Suprapubic skin (tissue), 4 donors: ENCODE measurements around the gene SEMA6B. TPM values are rescaled to one million over a fixed set of nuclear protein-coding genes. Genes with fewer than 3 reads are reported as not detected.

Experiments
- DNase-seq, 2 donors: peaks; one replicate each; pipeline ENCODE4 v3.0.0-alpha.2; 2019; ENCODE audit warnings: low spot score in 2 of 2
- H3K27ac ChIP-seq: fragments of 200-600 bp; sonication (generic); one replicate; pipeline ENCODE4 v1.5.1; 2019
- H3K27me3 ChIP-seq: fragments of 200-600 bp; sonication (generic); one replicate; pipeline ENCODE4 v1.5.1; 2019
- H3K36me3 ChIP-seq: fragments of 200-600 bp; sonication (generic); one replicate; pipeline ENCODE4 v1.5.1; 2019
- H3K4me1 ChIP-seq: fragments of 200-600 bp; sonication (generic); one replicate; pipeline ENCODE4 v1.5.1; 2019
- H3K4me3 ChIP-seq: fragments of 200-600 bp; sonication (generic); one replicate; pipeline ENCODE4 v1.5.1; 2019; ENCODE audit warnings: mild to moderate bottlenecking
- H3K9me3 ChIP-seq: fragments of 200-600 bp; sonication (generic); one replicate; pipeline ENCODE4 v1.5.1; 2019
- EP300 ChIP-seq: sonication (generic); formaldehyde crosslinking; IDR thresholded peaks from one replicate; pipeline ENCODE4 v1.6.1; 2017; ENCODE audit warnings: antibody characterized with exemption
- POLR2A ChIP-seq, 2 donors: fragments of 450-650 bp; IDR thresholded peaks; one replicate each; pipeline ENCODE4 v1.6.1; 2017; ENCODE audit warnings: antibody characterized with exemption in 2 of 2, mild to moderate bottlenecking in 2 of 2, moderate library complexity in 2 of 2
- POLR2AphosphoS5 ChIP-seq, 3 donors: sonication (generic); formaldehyde crosslinking; IDR thresholded peaks; one replicate each; pipeline ENCODE4 v1.6.1; 2017; ENCODE audit warnings: antibody characterized with exemption in 3 of 3
- WGBS: methylation state at CpG from one replicate; pipeline ENCODE4 v1.1.5; 2018; 5-methylcytosine and 5-hydroxymethylcytosine counted together
- total RNA-seq, 4 donors: library from RNA; depleted of rRNA; stranded (reverse); fragments of >200 nt; gene quantifications; one replicate each; pipeline ENCODE4 v1.1.0, GENCODE V29; 2016
- TF ChIP-seq, protein P1 (sequence below), 2 donors: fragments of 200-600 bp in 1 of 2; fragments of 450-650 bp in 1 of 2; sonication (generic) in 1 of 2; IDR thresholded peaks; one replicate each; pipeline ENCODE4 v1.5.1; 2016 to 2019; ENCODE audit warnings: antibody characterized with exemption in 2 of 2, mild to moderate bottlenecking in 1 of 2, moderate library complexity in 1 of 2

Gene SEMA6B
- total RNA-seq, 4 donors from 2014 or later, result 1.5 to 5.4 (median 3.3) TPM

DNA sequence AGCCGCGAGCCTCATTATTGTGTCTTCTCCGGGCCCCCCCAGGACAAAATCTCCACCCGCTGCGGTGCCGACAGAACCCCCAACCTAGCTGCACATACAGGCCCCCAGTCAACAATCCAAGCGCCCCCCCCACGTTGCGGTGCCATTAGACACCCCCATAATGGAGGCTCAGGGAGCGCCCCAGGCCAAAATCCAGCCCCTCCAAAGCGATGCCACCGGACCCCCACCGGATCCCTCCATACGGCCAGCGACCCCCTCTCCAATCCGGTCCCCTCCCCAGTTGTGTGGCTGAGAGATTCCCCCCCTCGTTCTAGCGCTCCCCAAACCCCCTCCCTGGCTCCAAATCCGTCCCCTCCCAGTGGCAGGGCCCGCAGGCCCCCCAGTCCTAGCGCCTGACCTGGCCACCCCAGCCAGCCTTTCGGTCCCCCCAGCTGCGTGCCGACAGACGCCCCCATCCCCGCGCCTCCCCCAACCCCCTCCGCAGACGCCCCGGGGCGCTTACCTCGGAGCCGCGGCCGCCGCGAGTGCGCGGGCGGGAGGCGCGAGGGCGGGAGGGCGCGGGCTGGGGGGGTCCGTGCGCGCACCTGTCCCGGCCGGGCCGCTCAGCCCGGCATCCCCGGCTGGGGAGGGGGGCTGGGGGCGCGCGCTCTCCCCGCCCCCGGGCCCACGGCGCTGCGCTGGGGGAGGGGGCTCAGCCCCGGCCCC, 21.6 kb upstream of the SEMA6B start:
- Histone ChIP-seq H3K27ac (no peak overlapping the region), H3K27me3 (peaks cover 71% of the 10 kb centered on the region), H3K4me1 (peaks cover 24% of the 10 kb centered on the region), H3K9me3 (no peaks in the 10 kb centered on the region), H3K36me3 (no peaks in the 10 kb centered on the region), H3K4me3 (peak overlapping the region; percentile 42)
- no peak for TF ChIP-seq EP300
- no peak for TF ChIP-seq POLR2A (IDR thresholded peaks at IDR 0.05)
- TF ChIP-seq, protein P1, sequence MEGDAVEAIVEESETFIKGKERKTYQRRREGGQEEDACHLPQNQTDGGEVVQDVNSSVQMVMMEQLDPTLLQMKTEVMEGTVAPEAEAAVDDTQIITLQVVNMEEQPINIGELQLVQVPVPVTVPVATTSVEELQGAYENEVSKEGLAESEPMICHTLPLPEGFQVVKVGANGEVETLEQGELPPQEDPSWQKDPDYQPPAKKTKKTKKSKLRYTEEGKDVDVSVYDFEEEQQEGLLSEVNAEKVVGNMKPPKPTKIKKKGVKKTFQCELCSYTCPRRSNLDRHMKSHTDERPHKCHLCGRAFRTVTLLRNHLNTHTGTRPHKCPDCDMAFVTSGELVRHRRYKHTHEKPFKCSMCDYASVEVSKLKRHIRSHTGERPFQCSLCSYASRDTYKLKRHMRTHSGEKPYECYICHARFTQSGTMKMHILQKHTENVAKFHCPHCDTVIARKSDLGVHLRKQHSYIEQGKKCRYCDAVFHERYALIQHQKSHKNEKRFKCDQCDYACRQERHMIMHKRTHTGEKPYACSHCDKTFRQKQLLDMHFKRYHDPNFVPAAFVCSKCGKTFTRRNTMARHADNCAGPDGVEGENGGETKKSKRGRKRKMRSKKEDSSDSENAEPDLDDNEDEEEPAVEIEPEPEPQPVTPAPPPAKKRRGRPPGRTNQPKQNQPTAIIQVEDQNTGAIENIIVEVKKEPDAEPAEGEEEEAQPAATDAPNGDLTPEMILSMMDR (IDR thresholded peaks at IDR 0.05), result no peak
- TF ChIP-seq POLR2AphosphoS5 (IDR thresholded peaks at IDR 0.05), result no peak
- DNase-seq, result no peak
- WGBS, result 0% methylated on average over 12 of the region's 62 CpGs

DNA sequence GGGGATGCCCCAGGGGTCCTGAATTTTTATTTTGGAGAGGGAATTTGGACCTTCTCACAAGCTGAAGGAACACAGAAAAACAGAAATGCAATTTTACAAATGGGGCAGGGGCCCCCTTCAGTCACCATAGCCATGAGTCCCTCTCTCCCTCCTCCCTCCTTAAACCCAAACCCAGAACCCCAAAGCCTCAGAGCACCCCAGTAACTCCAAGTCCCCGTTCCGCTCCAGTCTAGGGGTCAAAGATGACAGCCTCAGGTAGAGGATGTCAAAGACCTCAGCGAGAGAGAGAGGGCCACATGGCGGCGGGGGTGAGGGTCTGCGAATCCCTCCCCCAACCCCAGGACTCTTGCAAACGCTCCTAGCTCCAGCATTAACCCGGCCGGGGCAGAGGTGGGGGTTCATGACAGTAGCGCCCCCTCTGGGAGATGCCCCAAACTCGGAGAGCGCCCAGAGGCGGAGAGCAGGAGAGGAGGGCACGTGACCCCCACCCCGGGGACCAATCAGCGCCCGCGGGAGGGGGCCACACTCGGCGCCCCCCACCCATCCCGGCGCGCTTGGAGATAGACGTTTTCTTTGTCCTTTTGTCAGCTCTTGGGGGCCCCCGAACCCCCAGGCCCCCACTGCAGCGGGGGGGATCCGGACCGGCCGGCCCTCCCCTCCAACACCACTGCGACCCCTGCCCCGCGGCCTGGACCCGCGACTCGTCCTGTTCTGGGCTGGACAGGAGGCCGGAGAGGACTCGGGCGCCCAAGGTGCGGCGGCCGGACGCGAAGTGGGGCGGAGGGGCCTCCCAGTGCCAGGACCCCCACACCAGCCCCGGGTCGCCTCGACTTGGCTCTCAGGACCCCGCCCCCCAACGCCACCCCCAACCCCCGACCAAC, 20.8 kb upstream of the SEMA6B start:
- WGBS, result 29% methylated on average over 7 of the region's 50 CpGs
- H3K27ac ChIP-seq, result no peak overlapping the region

DNA sequence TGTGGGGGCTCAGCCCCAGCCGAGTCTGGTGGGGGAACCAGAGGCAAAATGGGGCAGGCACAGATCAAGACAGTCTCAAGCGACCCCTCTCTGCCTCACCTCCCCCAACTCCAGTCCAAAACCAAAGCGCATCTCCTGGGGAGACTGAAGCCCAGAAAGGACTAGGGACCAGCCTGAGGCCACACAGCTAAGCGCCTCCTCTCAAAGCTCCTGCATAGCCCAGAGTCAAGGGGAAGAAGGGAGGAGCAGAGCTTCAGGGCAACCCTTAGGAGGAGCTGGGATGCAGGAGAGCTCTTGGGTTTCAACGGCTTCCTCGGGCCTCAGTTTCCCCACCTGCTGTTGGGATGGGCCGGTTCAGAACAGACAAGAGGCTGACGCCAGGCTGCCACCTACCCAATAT, 19.9 kb upstream of the SEMA6B start:
- WGBS, result 62% methylated on average over 8 of the region's 8 CpGs

More for the DNA sequence above, 20.8 kb upstream of the SEMA6B start:
- H3K4me3 ChIP-seq, result peak overlapping the region; percentile 42
- no peak for DNase-seq
- TF ChIP-seq EP300 (no peak), POLR2AphosphoS5 (IDR thresholded peaks at IDR 0.05) (no peak), POLR2A (IDR thresholded peaks at IDR 0.05) (no peak)
- TF ChIP-seq, protein P1 (IDR thresholded peaks at IDR 0.05), result no peak
- no peaks in the 10 kb centered on the region for H3K36me3 ChIP-seq
- H3K9me3 ChIP-seq, result no peaks in the 10 kb centered on the region
- peaks cover 76% of the 10 kb centered on the region for H3K27me3 ChIP-seq
- H3K4me1 ChIP-seq, result peaks cover 27% of the 10 kb centered on the region

DNA sequence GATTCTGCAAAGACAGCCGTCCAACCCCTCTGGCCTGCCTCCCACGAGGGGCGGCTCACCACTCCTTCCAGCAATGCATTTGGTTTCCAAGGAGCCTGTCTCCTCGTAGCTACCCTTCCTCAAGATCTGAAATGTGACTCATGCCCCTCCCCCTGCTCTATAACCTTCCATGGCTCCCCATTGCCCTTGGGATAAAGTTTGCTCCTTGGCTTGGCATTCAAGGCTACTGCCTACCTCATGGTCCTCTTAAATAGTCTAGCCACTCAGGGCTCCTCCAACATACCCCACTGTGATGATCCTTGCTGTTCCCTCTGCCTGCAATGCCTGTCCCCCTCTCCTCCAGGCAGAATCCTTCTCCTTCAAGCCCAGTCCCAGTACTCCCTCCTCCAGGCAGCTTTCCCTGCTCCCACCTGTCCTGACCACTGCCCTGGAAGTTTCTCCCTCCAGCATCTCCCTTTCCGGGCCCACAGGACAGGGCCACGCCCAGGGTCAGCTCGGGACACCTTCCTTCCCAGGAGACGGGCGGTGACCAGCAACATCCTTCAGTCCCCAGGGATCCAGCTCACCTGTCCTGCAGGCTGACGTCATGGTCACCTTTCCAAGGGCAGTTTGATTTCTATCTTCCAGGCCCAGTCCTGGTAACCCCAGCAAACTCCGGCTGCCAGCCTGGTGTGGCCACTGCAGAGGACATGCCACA, 19.2 kb upstream of the SEMA6B start:
- Histone ChIP-seq H3K9me3 (no peaks in the 10 kb centered on the region), H3K36me3 (no peaks in the 10 kb centered on the region), H3K27me3 (peaks cover 75% of the 10 kb centered on the region), H3K4me3 (no peak overlapping the region), H3K4me1 (peaks cover 25% of the 10 kb centered on the region), H3K27ac (no peak overlapping the region)
- no peak for DNase-seq
- TF ChIP-seq, protein P1 (IDR thresholded peaks at IDR 0.05), result no peak
- TF ChIP-seq EP300 (no peak), POLR2AphosphoS5 (IDR thresholded peaks at IDR 0.05) (no peak), POLR2A (IDR thresholded peaks at IDR 0.05) (no peak)
- WGBS, result 72% methylated on average over 9 of the region's 11 CpGs

More for the DNA sequence above, 19.9 kb upstream of the SEMA6B start:
- Histone ChIP-seq H3K4me3 (no peak overlapping the region), H3K4me1 (peaks cover 29% of the 10 kb centered on the region), H3K27me3 (peaks cover 76% of the 10 kb centered on the region), H3K27ac (no peak overlapping the region), H3K36me3 (no peaks in the 10 kb centered on the region), H3K9me3 (no peaks in the 10 kb centered on the region)
- no peak for TF ChIP-seq POLR2AphosphoS5 (IDR thresholded peaks at IDR 0.05)
- TF ChIP-seq EP300, result no peak
- TF ChIP-seq, protein P1 (IDR thresholded peaks at IDR 0.05), result no peak
- TF ChIP-seq POLR2A (IDR thresholded peaks at IDR 0.05), result no peak
- DNase-seq, result no peak
